ENCODE measurements around the gene NECAP2.

Gene NECAP2

DNA sequence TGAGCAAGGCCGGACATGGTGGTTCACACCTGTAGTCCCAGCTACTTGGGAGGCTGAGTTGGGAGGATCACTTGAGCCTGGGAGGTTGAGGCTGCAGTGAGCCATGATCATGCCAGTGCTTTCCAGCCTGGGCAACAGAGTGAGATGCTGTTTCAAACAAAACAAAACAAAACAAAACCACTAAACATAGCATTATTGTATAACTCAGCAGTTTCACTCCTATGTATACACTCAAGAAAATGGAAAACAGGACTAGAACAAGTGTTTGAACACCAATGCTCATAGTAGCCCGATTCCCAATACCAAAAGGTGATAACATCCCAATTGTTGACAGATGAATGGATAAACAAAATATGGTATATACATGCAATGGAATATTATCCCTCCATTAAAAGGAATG lies 2.0 kb upstream of the NECAP2 start:
- DNase-seq (ENCODE audit: low spot score) = no peak
- in situ Hi-C loops (cut with MboI; ENCODE audit: low pct_unique_long_range_greater_than_20kb, low sequenced_read_pairs, unreplicated experiment) = no loop called here
- TF ChIP-seq, protein P1, sequence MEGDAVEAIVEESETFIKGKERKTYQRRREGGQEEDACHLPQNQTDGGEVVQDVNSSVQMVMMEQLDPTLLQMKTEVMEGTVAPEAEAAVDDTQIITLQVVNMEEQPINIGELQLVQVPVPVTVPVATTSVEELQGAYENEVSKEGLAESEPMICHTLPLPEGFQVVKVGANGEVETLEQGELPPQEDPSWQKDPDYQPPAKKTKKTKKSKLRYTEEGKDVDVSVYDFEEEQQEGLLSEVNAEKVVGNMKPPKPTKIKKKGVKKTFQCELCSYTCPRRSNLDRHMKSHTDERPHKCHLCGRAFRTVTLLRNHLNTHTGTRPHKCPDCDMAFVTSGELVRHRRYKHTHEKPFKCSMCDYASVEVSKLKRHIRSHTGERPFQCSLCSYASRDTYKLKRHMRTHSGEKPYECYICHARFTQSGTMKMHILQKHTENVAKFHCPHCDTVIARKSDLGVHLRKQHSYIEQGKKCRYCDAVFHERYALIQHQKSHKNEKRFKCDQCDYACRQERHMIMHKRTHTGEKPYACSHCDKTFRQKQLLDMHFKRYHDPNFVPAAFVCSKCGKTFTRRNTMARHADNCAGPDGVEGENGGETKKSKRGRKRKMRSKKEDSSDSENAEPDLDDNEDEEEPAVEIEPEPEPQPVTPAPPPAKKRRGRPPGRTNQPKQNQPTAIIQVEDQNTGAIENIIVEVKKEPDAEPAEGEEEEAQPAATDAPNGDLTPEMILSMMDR (IDR thresholded peaks at IDR 0.05; ENCODE audit: extremely low read depth, insufficient read depth, missing control alignments) = no peak

DNA sequence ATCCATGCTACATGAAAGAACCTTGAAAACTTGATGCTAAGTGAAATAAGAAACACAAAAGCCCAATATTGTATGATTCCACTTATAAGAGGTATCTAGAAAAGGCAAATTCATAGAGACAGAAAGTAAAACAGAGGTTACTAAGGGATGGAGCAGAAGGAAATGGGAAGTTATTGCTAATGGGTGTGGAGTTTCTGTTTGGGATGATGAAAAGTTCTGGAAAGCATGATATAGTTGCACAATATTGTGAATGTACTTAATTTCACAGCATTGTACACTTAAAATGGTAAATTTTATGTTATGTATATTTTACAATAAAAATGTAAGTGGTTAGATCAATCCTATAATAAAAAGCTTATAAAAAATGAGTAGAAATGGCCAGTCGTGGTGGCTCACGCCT lies 1.6 kb upstream of the NECAP2 start:
- TF ChIP-seq, protein P1 (IDR thresholded peaks at IDR 0.05; ENCODE audit: extremely low read depth, insufficient read depth, missing control alignments) = no peak
- in situ Hi-C loops (cut with MboI; ENCODE audit: low pct_unique_long_range_greater_than_20kb, low sequenced_read_pairs, unreplicated experiment) = no loop called here
- no peak for DNase-seq (ENCODE audit: low spot score)

DNA sequence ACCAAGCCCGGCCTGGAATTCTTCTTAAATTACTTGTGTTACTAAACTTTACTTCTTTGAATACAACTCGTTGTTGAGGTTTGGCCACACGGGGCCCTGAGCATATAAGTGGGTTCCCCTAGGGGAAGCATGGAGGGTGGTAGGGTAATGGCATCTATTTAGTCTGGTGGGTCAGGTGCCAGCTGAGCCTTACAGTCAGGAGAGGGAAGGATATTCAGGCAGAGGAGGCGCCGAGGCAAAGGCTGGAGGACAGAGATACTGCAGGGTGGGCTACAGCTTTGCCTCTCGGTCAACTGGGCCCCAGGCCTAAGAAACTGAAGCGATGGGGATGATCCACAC lies 424 bp upstream of the NECAP2 start:
- DNase-seq (ENCODE audit: low spot score) = peak; percentile 39
- in situ Hi-C loops (cut with MboI; ENCODE audit: low pct_unique_long_range_greater_than_20kb, low sequenced_read_pairs, unreplicated experiment) = no loop called here
- TF ChIP-seq, protein P1 (IDR thresholded peaks at IDR 0.05; ENCODE audit: extremely low read depth, insufficient read depth, missing control alignments) = no peak

DNA sequence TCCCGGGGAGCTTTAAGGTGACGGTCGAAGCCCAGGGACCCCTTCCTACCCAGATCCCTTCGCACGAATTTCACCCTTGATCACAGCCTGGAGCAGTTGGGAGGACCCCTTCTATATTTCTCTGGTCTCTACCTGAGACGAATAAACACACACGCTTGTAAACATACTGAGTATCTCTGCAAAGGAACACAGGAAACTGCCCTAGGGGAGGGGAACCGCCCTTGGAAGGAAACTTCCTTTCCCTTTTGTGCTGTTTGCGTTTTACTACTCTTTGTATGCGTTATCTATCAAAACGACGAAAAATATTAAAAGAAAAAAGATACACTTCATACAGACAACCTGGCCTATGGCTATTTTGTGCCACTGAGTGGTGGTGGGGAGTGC lies 750 bp downstream of the NECAP2 start:
- in situ Hi-C loops (cut with MboI; ENCODE audit: low pct_unique_long_range_greater_than_20kb, low sequenced_read_pairs, unreplicated experiment) = no loop called here
- no peak for DNase-seq (ENCODE audit: low spot score)
- TF ChIP-seq, protein P1 (IDR thresholded peaks at IDR 0.05; ENCODE audit: extremely low read depth, insufficient read depth, missing control alignments) = no peak

DNA sequence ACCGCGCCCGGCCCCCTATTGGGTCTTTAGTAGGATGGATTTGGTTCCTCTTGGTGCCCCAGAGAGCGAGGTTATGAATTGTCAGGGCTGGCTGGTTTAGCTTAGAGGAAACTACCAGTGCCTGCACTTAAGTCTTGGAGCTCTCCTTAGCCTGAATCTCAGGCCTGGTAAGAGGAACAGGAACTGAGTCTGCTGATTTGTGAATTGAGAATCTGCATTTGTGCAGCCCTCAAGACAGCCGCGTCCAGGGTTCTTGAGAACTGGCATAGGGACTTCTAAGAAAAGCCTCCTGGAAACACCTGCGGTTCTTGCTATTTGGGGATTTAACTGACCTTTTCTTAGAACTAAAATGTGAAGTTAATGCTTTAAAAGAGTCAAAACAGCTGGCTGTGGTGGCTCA lies 1.7 kb downstream of the NECAP2 start:
- in situ Hi-C loops (cut with MboI; ENCODE audit: low pct_unique_long_range_greater_than_20kb, low sequenced_read_pairs, unreplicated experiment) = no loop called here
- DNase-seq (ENCODE audit: low spot score) = no peak
- TF ChIP-seq, protein P1 (IDR thresholded peaks at IDR 0.05; ENCODE audit: extremely low read depth, insufficient read depth, missing control alignments) = no peak

DNA sequence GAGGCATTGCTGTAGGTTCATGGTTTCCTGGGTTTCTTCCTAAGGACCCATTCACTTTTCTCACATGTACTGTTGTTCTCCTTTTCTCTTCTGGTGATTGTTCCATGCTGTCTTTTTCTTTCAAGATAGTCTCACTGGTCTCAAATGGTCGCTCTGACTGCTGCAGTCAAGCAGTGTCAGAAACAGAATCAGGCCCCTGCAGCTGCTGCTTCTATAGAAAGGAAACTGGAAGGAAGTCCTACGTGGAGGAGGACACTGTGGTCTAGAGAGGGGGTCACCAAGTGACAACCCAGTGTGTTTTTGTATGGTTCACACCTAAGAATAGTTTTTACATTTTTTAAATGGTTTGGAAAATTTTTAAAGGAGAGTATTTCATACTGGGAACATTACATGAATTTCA lies 2.4 kb downstream of the NECAP2 start:
- TF ChIP-seq, protein P1 (IDR thresholded peaks at IDR 0.05; ENCODE audit: extremely low read depth, insufficient read depth, missing control alignments) = no peak
- no peak for DNase-seq (ENCODE audit: low spot score)

More for the DNA sequence above, 2.4 kb downstream of the NECAP2 start:
- in situ Hi-C loops (cut with MboI; ENCODE audit: low pct_unique_long_range_greater_than_20kb, low sequenced_read_pairs, unreplicated experiment) = no loop called here

Data from GM13977 (cell line).